Measurements from ENCODE around the gene MAPKAP1.

GRCh38 chr9:125442452-125442851, 264.6 kb downstream of the MAPKAP1 start:
- TF ChIP-seq, protein P1, sequence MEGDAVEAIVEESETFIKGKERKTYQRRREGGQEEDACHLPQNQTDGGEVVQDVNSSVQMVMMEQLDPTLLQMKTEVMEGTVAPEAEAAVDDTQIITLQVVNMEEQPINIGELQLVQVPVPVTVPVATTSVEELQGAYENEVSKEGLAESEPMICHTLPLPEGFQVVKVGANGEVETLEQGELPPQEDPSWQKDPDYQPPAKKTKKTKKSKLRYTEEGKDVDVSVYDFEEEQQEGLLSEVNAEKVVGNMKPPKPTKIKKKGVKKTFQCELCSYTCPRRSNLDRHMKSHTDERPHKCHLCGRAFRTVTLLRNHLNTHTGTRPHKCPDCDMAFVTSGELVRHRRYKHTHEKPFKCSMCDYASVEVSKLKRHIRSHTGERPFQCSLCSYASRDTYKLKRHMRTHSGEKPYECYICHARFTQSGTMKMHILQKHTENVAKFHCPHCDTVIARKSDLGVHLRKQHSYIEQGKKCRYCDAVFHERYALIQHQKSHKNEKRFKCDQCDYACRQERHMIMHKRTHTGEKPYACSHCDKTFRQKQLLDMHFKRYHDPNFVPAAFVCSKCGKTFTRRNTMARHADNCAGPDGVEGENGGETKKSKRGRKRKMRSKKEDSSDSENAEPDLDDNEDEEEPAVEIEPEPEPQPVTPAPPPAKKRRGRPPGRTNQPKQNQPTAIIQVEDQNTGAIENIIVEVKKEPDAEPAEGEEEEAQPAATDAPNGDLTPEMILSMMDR (IDR thresholded peaks at IDR 0.05; ENCODE audit: low read depth, low read length, poor library complexity, severe bottlenecking): no peak
- no peak for TF ChIP-seq EZH2phosphoT487 (IDR thresholded peaks at IDR 0.05; ENCODE audit: borderline replicate concordance, low read length)
